SIG-M5 treated with dmso at 0.1 percent for 504 hours (cell line): ENCODE results near the gene METTL13.

ENCODE experiments used
- DNase-seq: peaks from one replicate; lab custom pipeline; 2025; ENCODE audit not compliant: unreplicated experiment; lab: John Stamatoyannopoulos, UW

Gene METTL13

DNA sequence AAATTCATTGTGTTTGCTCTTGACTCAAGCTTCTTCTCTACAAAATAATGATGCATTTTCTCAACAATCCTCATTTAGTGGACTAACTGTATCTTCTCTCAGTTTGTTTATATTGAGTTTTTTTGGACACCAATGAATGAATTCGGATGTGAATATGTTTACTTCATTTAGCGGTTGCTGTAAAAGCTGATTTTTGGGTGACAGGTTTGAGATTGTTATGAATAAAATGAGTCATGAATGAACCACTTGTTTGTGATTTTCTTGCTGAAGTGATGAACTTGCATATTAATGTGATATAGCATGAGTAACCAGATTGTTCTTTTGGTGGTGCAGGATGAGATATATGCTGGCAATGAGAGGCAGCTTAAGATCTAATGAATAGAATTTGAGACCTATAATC, 62.9 kb downstream of the METTL13 start:
- no peak for DNase-seq

GRCh38 chr1:171845998-171846397, 64.5 kb downstream of the METTL13 start:
- DNase-seq: no peak
